Subcutaneous adipose tissue (tissue), 4 donors: ENCODE results near the gene STRADA. TPM values are rescaled to one million over a fixed set of nuclear protein-coding genes. Genes with fewer than 3 reads are reported as not detected.

ENCODE experiments used
- total RNA-seq, 4 donors: library from RNA; depleted of rRNA; stranded (reverse); fragments of >200 nt; gene quantifications; one replicate each; pipeline ENCODE4 v1.1.0, GENCODE V29; 2016
- TF ChIP-seq, protein P1 (sequence below): fragments of 450-650 bp; IDR thresholded peaks from one replicate; pipeline ENCODE4 v1.5.1; 2016; ENCODE audit warnings: low read depth, mild to moderate bottlenecking, control low read depth, antibody characterized with exemption, moderate library complexity

Gene STRADA, protein sequence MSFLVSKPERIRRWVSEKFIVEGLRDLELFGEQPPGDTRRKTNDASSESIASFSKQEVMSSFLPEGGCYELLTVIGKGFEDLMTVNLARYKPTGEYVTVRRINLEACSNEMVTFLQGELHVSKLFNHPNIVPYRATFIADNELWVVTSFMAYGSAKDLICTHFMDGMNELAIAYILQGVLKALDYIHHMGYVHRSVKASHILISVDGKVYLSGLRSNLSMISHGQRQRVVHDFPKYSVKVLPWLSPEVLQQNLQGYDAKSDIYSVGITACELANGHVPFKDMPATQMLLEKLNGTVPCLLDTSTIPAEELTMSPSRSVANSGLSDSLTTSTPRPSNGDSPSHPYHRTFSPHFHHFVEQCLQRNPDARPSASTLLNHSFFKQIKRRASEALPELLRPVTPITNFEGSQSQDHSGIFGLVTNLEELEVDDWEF
- 10 to 100 TPM; 22.9 to 36.0 (median 31.8) TPM for total RNA-seq

DNA sequence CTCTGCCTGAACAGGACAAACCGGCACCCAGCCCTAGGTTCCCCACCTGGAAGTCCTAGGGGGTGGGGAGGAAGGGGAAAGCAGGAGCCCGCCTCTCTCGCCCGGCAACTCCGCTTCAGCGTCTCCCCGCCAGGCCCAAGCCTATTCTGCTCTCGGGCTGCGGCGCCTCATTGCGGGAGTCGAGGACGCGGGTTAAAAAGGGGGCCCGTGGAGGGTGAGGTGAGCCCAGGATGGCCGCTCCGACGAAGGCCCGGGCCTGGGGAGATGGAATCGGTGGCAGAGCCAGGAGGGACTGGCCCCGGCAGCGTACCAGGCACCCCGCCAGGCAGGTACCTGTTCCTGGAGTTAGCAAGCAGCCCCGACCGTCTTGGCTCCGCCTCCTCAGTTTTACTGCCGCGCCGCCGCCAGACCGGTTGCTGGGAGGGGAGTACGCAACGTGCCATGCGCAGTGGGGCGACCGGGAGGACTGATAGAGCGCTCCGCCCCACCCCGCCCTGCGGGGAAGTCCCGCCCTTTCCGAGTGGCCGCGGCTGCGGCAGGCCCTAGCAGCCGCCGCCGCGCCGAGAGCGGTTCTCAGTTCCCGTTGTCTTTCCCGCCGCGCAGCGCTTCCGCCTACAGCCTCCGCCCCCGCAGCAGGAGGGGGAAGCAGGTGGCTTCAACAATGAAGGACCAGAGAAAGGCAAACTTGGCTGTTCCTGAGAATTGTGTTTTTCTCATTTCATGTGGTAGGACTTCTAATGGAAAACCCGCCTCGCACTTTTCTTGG lies at the start of gene STRADA:
STRADA (minus strand) TSS at position 392 of the 766 bp plus-strand sequence. CDS start 13,430 bp downstream, outside the sequence.
- TF ChIP-seq, protein P1, sequence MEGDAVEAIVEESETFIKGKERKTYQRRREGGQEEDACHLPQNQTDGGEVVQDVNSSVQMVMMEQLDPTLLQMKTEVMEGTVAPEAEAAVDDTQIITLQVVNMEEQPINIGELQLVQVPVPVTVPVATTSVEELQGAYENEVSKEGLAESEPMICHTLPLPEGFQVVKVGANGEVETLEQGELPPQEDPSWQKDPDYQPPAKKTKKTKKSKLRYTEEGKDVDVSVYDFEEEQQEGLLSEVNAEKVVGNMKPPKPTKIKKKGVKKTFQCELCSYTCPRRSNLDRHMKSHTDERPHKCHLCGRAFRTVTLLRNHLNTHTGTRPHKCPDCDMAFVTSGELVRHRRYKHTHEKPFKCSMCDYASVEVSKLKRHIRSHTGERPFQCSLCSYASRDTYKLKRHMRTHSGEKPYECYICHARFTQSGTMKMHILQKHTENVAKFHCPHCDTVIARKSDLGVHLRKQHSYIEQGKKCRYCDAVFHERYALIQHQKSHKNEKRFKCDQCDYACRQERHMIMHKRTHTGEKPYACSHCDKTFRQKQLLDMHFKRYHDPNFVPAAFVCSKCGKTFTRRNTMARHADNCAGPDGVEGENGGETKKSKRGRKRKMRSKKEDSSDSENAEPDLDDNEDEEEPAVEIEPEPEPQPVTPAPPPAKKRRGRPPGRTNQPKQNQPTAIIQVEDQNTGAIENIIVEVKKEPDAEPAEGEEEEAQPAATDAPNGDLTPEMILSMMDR = no peak

DNA sequence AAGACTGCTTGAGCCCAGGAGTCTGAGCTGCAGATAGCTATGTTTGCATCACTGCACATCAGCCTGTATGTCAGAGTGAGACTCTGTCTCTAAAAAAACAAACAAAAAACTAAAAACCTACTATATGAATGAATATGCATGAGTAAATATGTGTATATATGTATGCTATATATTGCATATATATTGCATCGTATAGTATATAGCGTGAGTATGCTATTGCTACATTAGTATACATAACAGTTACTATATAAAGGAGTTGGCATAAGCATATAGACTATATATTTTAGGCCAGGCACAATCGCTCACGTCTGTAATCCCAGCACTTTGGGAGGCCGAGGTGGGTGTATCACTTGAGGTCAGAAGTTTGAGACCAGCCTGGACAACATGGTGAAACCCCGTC lies 48.5 kb upstream of the STRADA start:
- TF ChIP-seq, protein P1 = no peak

DNA sequence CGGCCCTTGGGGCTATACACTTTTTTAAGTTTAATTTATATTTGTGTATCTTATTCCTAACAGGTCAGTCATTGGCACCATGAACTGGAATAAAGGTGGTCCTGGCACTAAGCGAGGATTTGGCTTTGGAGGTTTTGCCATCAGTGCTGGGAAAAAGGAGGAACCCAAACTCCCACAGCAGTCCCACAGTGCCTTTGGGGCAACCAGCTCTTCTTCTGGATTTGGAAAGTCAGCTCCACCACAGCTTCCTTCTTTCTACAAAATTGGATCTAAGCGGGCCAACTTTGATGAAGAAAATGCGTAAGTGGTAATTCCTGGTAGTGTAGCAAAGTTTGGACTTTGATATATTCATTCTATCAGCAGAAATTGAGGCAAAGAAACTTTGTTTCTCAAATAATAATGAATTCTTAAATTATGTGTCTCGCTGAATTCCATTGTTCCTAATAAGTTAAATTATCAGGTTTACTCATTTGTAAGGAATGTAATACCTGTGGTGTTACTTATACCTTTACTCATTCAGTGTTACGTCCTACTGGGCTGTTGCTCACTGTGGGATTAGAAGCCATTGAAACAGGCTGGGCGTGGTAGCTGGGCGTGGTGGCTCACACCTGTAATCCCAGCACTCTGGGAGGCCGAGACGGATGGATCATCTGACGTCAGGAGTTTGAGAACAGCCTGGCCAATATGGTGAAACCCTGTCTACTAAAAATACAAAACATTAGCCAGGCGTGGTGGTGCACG lies 45.5 kb upstream of the STRADA start:
- TF ChIP-seq, protein P1 = no peak

DNA sequence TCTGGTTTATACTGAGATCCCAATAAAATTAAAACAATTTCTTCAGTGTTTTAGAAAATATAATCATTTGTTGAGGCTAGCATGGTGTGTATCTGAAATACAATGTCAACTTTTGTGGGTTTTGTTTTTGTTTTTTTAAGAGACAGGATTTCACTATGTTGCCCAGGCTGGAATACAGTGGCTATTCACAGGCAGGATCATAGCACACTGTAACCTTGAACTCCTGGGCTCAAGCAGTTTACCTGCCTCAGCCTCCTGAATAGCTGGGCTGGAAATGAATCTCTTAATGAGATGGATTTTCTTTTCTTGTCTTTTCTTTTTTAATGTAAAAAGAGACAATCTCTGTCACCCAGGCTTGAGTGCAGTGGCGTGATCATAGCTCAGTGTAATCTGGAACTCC lies 44.5 kb upstream of the STRADA start:
- TF ChIP-seq, protein P1 = no peak

DNA sequence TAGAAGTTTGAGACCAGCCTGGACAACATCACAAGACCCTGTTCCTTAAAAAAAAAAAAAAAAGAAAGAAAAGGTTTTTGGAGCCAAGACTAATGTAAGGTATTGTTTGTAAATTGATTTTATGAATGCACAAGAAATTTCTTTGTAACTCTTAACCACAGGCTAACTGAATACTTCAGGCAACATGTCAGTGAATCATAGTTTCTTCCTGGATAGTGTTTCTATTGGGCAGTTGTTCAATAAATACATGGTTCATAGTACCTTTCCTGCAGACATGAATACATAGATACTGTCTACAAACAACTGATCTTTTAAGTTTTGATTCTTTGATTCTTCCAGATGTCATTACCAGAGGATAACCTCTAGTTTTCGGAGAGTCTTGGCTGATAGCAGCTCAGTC lies 44.0 kb upstream of the STRADA start:
- TF ChIP-seq, protein P1 = no peak

DNA sequence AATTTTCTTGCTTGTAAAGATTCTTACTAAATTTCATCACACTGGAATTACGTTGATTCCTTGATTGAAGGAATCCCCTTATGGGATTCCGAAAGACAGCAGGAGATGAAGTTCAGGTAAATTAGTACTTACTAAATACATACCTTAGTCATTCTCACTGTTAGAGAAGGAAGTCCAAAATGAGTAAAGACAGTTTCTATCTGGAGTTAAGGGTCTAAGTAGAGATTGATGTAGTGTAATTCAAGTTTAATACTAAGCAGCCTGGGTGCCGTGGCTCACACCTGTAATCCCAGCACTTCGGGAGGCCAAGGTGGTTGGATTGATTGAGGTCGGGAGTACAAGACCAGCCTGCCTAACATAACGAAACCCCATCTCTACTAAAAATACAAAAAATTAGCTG lies 41.9 kb upstream of the STRADA start:
- TF ChIP-seq, protein P1 = no peak
